Stimulated activated naive CD8-positive, alpha-beta T cell treated with anti-CD3 and anti-CD28 coated beads, Interleukin-15, Interleukin-2, amounts not matched to agents 100 ng/mL and 50 ng/mL, for 24 hours (primary cell): ENCODE data around the gene CRB2.
"Not testable (repeated sequence)": the region's sequence is repeated elsewhere in the genome, so short reads cannot be mapped to it uniquely, and the experiment has no call there.

ENCODE experiments used
- H3K27ac Mint-ChIP-seq: one replicate; pipeline ENCODE4 v1.8.0; 2021; ENCODE audit warnings: mild to moderate bottlenecking, mixed read lengths
- H3K27me3 Mint-ChIP-seq: one replicate; pipeline ENCODE4 v1.8.0; 2021; ENCODE audit warnings: mixed read lengths
- H3K36me3 Mint-ChIP-seq: one replicate; pipeline ENCODE4 v1.8.0; 2021; ENCODE audit warnings: low read depth, mixed read lengths
- H3K4me1 Mint-ChIP-seq: one replicate; pipeline ENCODE4 v1.8.0; 2021; ENCODE audit warnings: low read depth, mixed read lengths
- H3K4me3 Mint-ChIP-seq: one replicate; pipeline ENCODE4 v1.8.0; 2021; ENCODE audit warnings: mild to moderate bottlenecking, mixed read lengths
- H3K9me3 Mint-ChIP-seq: one replicate; pipeline ENCODE4 v1.8.0; 2021; ENCODE audit warnings: mixed read lengths

Gene CRB2

GRCh38 chr9:123322273-123323195 is 33.5 kb upstream of the CRB2 start:
- peak overlapping the region; percentile 93 for H3K27ac Mint-ChIP-seq
- H3K27me3 Mint-ChIP-seq = no peaks in the 10 kb centered on the region
- peaks cover 59% of the 10 kb centered on the region for H3K4me1 Mint-ChIP-seq
- H3K4me3 Mint-ChIP-seq = peak overlapping the region; percentile 50
- H3K9me3 Mint-ChIP-seq = no peaks in the 10 kb centered on the region
- H3K36me3 Mint-ChIP-seq = no peaks in the 10 kb centered on the region

DNA sequence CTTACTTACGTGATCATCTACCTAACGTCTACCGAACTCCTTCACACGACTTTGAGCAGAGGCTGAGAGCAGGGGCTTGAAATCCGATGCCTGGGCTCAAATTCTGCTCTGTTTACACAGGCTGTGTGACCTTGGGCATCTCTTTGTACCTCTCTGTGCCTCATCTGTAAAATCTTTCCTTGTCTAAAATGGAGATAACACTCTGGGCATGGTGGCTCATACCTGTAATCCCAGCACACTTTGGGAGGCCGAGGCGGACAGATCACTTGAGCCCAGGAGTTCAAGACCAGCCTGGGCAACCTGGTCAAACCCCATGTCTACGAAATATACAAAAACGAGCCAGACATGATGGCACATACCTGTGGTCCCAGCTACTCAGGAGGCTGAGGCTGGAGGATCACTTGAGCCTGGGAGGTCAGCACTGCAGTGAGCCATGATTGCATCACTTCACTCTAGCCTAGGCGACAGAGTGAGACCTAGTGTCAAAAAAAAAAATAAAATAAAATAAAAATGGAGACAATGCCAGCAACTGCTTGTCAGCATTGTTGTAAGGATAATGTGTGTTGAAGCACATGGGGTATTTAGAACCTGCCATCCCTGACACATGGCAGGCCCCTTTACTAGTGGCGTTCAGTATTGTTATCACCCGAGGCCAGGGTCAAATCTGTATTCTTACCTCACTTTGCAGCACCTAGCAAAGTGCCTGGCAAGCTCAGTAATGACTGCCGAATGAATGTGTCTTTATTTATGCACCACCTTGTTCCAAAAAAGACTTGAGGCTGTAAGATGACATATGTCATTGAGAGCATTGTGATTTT is 32.6 kb upstream of the CRB2 start:
- H3K4me3 Mint-ChIP-seq = peak overlapping the region; percentile 50
- H3K9me3 Mint-ChIP-seq = no peaks in the 10 kb centered on the region
- peaks cover 56% of the 10 kb centered on the region for H3K4me1 Mint-ChIP-seq
- no peaks in the 10 kb centered on the region for H3K27me3 Mint-ChIP-seq
- peak overlapping the region; percentile 93 for H3K27ac Mint-ChIP-seq
- no peaks in the 10 kb centered on the region for H3K36me3 Mint-ChIP-seq

DNA sequence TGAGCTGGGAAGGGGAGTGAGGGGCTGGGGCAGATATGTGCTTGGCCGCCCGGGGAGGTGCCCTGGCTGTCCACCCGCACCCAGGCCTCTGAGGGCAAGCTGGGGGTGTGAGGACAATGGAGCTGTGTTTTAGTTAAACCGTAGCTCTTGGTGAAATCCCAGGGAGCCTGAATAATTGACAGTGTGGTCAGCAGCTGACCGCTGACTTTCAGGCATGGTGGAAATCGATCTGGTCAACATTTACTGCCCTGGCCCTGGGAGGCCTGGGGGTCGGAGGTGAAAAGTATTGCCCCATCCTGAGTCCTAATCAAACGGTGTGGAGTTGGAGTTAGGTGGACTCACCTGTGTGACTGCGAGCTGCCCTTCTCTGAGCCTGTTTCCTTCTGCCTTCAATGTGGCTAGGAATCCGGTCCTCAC is 31.2 kb upstream of the CRB2 start:
- H3K4me3 Mint-ChIP-seq = no peak overlapping the region
- H3K27me3 Mint-ChIP-seq = no peaks in the 10 kb centered on the region
- H3K27ac Mint-ChIP-seq = peak overlapping the region; percentile 46
- no peaks in the 10 kb centered on the region for H3K36me3 Mint-ChIP-seq
- peaks cover 59% of the 10 kb centered on the region for H3K4me1 Mint-ChIP-seq
- H3K9me3 Mint-ChIP-seq = no peaks in the 10 kb centered on the region

DNA sequence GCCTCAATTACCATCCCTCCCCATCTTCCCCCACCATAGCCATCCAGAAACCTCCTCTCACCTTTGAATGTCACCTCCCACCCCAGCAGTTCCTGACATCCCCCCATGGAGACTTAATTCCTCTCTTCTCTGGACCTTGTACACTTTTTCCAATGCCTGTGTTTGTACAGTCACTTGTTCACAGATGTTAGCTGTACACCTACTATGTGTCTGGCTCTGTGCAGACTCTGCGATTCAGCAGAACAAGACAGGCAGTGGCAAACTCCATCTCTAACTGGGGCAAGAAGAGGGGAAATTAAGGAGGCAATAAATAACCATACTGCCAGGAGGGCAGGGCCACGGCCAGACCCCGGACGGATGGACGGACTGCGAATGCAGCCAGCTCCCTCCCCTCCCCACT is 29.8 kb upstream of the CRB2 start:
- Mint-ChIP-seq H3K9me3 (no peaks in the 10 kb centered on the region), H3K27me3 (no peaks in the 10 kb centered on the region), H3K4me1 (peaks cover 56% of the 10 kb centered on the region), H3K27ac (peak overlapping the region; percentile 34), H3K36me3 (no peaks in the 10 kb centered on the region), H3K4me3 (no peak overlapping the region)

DNA sequence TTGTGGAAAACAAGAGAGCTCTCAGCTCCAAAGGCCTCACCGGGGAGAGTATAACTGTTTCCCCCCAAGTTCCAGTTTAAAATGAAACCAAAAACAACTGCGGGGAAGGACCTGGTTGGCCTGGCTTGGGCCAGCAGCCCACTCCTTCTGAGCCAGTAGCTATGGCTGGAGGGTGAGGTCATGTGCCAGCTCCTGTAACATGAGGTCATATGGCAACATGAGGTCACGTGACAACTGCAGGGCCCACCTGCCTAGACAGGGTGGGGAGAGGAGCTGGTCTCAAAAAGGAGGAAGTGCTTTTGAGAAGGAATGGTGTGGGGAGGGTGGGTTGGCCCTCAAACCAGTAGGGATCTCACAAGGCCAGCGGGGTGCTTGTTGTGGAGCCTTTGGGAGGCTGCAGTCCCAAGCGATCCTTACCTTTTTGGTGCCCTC is 29.3 kb upstream of the CRB2 start:
- H3K36me3 Mint-ChIP-seq = no peaks in the 10 kb centered on the region
- H3K9me3 Mint-ChIP-seq = no peaks in the 10 kb centered on the region
- peak overlapping the region; percentile 46 for H3K27ac Mint-ChIP-seq
- H3K4me3 Mint-ChIP-seq = no peak overlapping the region
- H3K27me3 Mint-ChIP-seq = no peaks in the 10 kb centered on the region
- H3K4me1 Mint-ChIP-seq = peaks cover 52% of the 10 kb centered on the region

GRCh38 chr9:123327697-123328100 is 28.3 kb upstream of the CRB2 start:
- Mint-ChIP-seq H3K9me3 (no peaks in the 10 kb centered on the region), H3K4me1 (peaks cover 52% of the 10 kb centered on the region), H3K36me3 (no peaks in the 10 kb centered on the region), H3K4me3 (no peak overlapping the region), H3K27ac (no peak overlapping the region), H3K27me3 (no peaks in the 10 kb centered on the region)

- Mint-ChIP-seq H3K27ac (peak overlapping the region; percentile 49), H3K4me1 (peaks cover 52% of the 10 kb centered on the region), H3K9me3 (no peaks in the 10 kb centered on the region), H3K4me3 (no peak overlapping the region), H3K36me3 (no peaks in the 10 kb centered on the region), H3K27me3 (no peaks in the 10 kb centered on the region)
These were observed 26.6 kb upstream of the CRB2 start for GRCh38 chr9:123329329-123329955.

DNA sequence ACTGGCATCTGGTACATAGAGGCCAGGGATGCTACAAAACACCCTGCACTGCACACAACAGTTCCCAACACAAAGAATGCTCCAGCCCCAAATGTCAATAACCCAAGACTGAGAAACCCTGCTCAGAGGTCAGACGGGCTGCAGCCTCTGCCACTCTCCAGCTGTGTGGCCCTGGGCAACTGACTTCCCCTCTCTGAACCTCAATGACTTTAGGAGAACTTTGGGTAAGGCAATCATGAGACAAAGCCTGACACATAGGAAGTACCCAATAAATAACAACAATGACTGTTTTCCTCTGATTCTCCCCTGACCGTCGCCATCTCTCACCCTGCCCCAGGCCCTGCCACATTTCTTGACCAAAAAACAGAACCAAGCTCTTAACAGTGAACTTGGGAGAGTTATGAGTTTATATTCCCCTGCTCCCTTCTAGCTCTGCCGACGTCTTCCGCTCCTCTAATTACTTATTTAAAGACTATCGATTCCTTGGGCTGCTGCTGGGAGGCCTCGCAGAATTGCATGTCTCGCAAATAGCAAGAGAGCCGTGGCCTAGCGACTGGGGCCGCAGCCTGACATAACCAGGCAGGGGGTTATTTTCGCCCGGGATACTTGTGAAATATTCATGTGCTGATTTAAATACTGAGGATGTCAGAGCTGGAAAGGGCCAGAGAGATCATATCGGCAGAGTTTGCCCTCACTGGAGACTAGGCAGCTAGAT is 24.5 kb upstream of the CRB2 start:
- H3K9me3 Mint-ChIP-seq = no peaks in the 10 kb centered on the region
- no peak overlapping the region for H3K4me3 Mint-ChIP-seq
- H3K27me3 Mint-ChIP-seq = no peaks in the 10 kb centered on the region
- peaks cover 51% of the 10 kb centered on the region for H3K4me1 Mint-ChIP-seq
- no peak overlapping the region for H3K27ac Mint-ChIP-seq
- no peaks in the 10 kb centered on the region for H3K36me3 Mint-ChIP-seq

GRCh38 chr9:123333058-123333669 is 22.8 kb upstream of the CRB2 start:
- peak overlapping the region; percentile 67 for H3K27ac Mint-ChIP-seq
- H3K36me3 Mint-ChIP-seq, H3K9me3 Mint-ChIP-seq, H3K27me3 Mint-ChIP-seq: not testable (repeated sequence)
- H3K4me1 Mint-ChIP-seq = peaks cover 57% of the 10 kb centered on the region
- H3K4me3 Mint-ChIP-seq = peak overlapping the region; percentile 23

- Mint-ChIP-seq H3K4me3 (no peak overlapping the region), H3K27me3 (no peaks in the 10 kb centered on the region), H3K36me3 (no peaks in the 10 kb centered on the region), H3K27ac (no peak overlapping the region), H3K4me1 (peaks cover 66% of the 10 kb centered on the region), H3K9me3 (no peaks in the 10 kb centered on the region)
These were observed 21.4 kb upstream of the CRB2 start for GRCh38 chr9:123334639-123335038.

DNA sequence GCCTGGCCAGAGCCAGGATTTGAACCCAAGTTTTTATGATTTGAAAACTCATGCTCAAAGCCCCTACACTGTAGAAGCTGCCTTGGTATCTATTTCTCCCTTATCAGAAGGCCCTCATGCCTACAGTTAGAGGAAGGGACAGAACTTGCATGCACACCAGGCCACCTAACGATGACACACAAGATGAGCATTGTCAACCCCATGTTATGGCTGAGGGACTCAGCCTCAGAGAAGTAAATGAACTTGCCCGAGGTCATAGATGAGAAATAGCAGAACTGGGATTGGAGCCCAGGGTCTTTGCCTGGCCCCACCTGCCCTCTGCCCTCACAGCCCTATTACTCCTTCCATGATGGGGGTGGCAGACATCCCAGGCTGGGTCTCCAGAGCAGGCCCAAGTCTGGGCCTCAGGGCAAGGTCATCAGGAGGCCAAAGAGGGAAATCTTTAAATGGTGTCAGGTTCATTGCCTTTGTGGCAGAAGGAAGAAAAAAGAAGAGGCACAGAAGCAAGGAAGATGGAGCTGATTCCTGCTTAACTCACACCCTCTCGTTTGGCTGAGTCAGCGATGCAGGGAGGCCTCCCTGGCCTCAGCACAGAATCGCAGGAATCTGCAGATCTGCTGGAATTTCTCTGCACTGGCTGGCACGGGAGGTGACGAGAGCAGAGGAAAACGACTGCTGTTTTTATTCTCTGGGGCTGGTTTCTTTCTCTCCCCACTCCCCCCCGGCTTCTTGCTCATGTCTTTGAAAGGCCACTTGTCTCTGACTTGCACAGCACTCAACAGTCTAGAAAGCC is 20.6 kb upstream of the CRB2 start:
- Mint-ChIP-seq H3K27me3 (no peaks in the 10 kb centered on the region), H3K27ac (no peak overlapping the region), H3K36me3 (no peaks in the 10 kb centered on the region), H3K9me3 (no peaks in the 10 kb centered on the region), H3K4me1 (peaks cover 74% of the 10 kb centered on the region), H3K4me3 (no peak overlapping the region)

DNA sequence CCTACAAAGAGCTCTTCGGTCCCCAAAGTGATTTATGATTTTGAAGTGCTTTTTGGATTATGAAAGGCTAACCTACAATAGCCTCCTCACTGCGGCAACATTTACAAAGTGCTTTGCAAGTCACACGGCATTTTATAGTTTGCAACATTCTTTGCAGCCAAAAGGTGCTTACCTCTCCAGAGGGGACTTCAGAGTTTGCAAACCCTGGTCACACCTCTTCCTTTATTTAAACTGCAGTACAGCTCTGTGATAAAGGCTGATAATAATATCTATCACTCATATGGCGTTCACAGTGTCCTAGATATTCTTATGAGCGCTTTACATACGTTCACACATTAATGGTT is 20.0 kb upstream of the CRB2 start:
- no peaks in the 10 kb centered on the region for H3K36me3 Mint-ChIP-seq
- no peaks in the 10 kb centered on the region for H3K27me3 Mint-ChIP-seq
- no peaks in the 10 kb centered on the region for H3K9me3 Mint-ChIP-seq
- no peak overlapping the region for H3K4me3 Mint-ChIP-seq
- peaks cover 79% of the 10 kb centered on the region for H3K4me1 Mint-ChIP-seq
- no peak overlapping the region for H3K27ac Mint-ChIP-seq

GRCh38 chr9:123336449-123336848 is 19.5 kb upstream of the CRB2 start:
- Mint-ChIP-seq H3K36me3 (no peaks in the 10 kb centered on the region), H3K9me3 (no peaks in the 10 kb centered on the region), H3K4me1 (peaks cover 84% of the 10 kb centered on the region), H3K27me3 (no peaks in the 10 kb centered on the region), H3K4me3 (no peak overlapping the region), H3K27ac (no peak overlapping the region)
